ENCODE data around the gene IQSEC1.
A peak's percentile ranks its signal among the peaks of the same experiment; 100 is the strongest.

IQSEC1 gene

DNA sequence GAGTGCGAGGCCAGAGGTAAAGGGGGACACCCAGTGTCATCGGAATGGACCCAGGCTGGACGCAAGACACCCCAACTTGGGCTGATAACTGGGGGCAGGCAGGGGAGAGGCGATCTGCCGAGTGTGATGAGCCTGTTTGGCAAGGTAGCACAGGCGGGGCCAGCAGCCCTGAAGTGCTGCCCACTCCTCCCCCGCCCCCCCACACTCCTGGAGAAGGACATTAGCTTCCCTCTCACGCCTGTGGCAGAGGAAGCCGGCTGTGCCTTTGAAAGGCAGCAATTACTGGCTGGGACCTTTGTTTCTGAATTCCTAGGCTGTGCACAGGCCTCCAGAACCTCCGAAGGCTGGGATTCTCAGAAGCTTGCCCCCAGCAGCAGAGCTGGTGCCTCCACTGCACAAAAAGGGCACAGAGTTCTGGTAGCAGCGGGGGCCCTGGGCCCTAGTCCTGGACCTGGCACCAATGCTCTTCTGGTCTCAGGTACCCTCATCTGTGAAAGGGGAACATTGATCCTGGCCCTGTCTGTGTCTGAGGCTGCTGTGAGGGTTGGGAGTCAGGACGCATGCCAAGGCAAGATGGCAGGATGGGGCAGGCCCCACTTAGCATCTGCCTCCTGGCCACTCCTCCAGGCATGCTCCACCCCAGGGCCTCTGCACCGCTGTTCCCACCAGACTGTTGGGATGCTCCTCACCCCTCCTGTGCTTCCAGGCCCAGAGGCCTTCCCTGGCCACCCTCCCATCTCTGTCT lies 28.6 kb downstream of the IQSEC1 start:
- no peak overlapping the region for H3K27ac Mint-ChIP-seq
- peaks cover 37% of the 10 kb centered on the region for H3K4me1 Mint-ChIP-seq (ENCODE audit: low read depth)
- H3K9me3 Mint-ChIP-seq = no peaks in the 10 kb centered on the region
- no peaks in the 10 kb centered on the region for H3K36me3 Mint-ChIP-seq (ENCODE audit: low read depth)
- no peak overlapping the region for H3K4me3 Mint-ChIP-seq
- H3K27me3 Mint-ChIP-seq = no peaks in the 10 kb centered on the region

DNA sequence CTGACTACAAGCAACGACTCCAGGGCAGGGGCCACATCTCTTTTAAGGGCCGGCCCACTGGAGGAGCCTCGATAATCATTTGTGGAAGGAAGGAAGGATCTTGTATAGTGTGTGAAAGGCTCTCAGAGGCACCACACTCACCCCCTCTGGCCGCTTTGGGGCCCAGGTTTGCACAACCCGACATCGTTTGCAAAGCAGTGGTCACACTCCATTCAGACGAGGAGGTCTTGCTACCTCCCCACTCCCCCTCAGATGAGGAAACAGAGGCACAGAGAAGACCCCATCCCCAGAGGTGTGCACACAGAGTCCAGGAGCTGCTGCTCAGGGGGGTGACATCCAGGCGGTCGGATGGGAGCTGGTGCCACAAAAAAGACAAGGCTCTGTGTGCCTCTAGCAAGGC lies 29.6 kb downstream of the IQSEC1 start:
- Mint-ChIP-seq H3K4me1 (ENCODE audit: low read depth) (peaks cover 37% of the 10 kb centered on the region), H3K9me3 (no peaks in the 10 kb centered on the region), H3K4me3 (no peak overlapping the region), H3K27ac (peak overlapping the region; percentile 22), H3K36me3 (ENCODE audit: low read depth) (no peaks in the 10 kb centered on the region), H3K27me3 (no peaks in the 10 kb centered on the region)

DNA sequence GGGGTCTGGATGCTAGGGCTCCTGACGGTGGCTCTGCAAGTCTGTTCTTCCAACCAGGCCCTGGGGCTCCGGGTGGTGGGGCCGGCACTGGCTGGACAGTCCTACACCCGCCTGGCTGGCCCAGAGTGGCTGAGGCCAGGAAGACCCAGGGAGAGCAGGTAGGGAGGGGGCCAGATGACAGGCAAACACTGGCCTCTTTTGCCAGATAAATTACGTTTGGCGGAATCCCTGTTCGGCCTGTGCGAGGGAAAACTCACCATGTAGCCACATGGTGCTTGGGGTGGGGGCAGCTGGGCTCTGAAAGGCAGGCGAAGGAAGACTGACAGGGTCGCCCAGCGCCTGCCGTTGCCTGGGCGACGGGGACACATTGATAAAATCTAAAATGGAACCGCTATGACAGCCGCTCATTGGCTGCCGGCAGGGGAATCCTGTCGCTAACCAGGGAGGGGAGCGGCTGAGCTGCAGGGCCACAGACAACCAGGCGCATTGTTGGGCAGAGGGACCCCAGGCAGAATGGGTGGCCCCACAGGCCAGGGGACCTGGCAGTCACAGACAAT lies 30.4 kb downstream of the IQSEC1 start:
- Mint-ChIP-seq H3K36me3 (ENCODE audit: low read depth) (no peaks in the 10 kb centered on the region), H3K27me3 (no peaks in the 10 kb centered on the region), H3K27ac (no peak overlapping the region), H3K4me3 (no peak overlapping the region), H3K4me1 (ENCODE audit: low read depth) (peaks cover 31% of the 10 kb centered on the region), H3K9me3 (no peaks in the 10 kb centered on the region)

- Mint-ChIP-seq H3K9me3 (no peaks in the 10 kb centered on the region), H3K36me3 (ENCODE audit: low read depth) (no peaks in the 10 kb centered on the region), H3K27ac (no peak overlapping the region), H3K4me1 (ENCODE audit: low read depth) (peaks cover 31% of the 10 kb centered on the region), H3K4me3 (no peak overlapping the region), H3K27me3 (no peaks in the 10 kb centered on the region)
These were observed 31.0 kb downstream of the IQSEC1 start for GRCh38 chr3:13042127-13042701.

- no peaks in the 10 kb centered on the region for H3K9me3 Mint-ChIP-seq
- H3K4me1 Mint-ChIP-seq (ENCODE audit: low read depth) = peaks cover 24% of the 10 kb centered on the region
- no peak overlapping the region for H3K4me3 Mint-ChIP-seq
- no peaks in the 10 kb centered on the region for H3K36me3 Mint-ChIP-seq (ENCODE audit: low read depth)
- no peaks in the 10 kb centered on the region for H3K27me3 Mint-ChIP-seq
- H3K27ac Mint-ChIP-seq = no peak overlapping the region
These were observed 32.0 kb downstream of the IQSEC1 start for GRCh38 chr3:13041113-13041776.

GRCh38 chr3:13040361-13041074 lies 32.7 kb downstream of the IQSEC1 start:
- Mint-ChIP-seq H3K36me3 (ENCODE audit: low read depth) (no peaks in the 10 kb centered on the region), H3K27ac (peak overlapping the region; percentile 36), H3K4me3 (no peak overlapping the region), H3K4me1 (ENCODE audit: low read depth) (peaks cover 19% of the 10 kb centered on the region), H3K9me3 (no peaks in the 10 kb centered on the region), H3K27me3 (no peaks in the 10 kb centered on the region)

DNA sequence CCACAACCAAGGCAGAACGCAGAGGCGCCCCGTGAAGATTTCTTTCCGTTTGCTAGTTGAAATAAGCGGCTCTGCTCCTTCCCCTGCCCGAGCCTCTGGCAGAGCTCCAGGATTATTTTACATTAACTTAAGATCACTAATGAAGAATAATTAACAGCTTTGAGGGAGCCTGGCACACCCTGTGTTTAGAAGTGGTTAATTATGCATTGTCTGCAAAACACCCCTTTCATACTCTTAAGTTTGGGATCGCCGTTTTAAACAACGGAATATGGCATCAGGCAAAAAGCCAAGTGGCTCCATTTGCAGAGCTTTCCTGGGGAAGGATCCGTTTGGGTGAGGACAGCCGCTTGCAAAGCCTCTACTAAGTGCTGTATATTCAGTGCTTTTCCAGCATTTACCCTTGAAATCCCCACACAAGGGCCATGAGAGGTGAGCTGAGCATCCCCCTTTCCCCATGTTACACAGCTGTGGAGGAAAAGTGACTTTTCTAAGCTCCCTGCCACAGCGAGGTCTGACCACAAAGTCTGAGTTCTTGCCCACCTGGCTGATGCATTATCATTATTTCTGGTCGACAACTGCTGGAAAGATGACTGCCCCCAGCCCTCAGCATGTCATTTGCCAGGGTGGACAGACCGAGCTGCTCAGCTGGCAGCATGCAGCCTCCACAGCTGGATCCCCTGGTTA lies 33.9 kb downstream of the IQSEC1 start:
- H3K4me3 Mint-ChIP-seq = no peak overlapping the region
- peaks cover 19% of the 10 kb centered on the region for H3K4me1 Mint-ChIP-seq (ENCODE audit: low read depth)
- H3K27ac Mint-ChIP-seq = no peak overlapping the region
- H3K36me3 Mint-ChIP-seq (ENCODE audit: low read depth) = no peaks in the 10 kb centered on the region
- H3K9me3 Mint-ChIP-seq = no peaks in the 10 kb centered on the region
- no peaks in the 10 kb centered on the region for H3K27me3 Mint-ChIP-seq

DNA sequence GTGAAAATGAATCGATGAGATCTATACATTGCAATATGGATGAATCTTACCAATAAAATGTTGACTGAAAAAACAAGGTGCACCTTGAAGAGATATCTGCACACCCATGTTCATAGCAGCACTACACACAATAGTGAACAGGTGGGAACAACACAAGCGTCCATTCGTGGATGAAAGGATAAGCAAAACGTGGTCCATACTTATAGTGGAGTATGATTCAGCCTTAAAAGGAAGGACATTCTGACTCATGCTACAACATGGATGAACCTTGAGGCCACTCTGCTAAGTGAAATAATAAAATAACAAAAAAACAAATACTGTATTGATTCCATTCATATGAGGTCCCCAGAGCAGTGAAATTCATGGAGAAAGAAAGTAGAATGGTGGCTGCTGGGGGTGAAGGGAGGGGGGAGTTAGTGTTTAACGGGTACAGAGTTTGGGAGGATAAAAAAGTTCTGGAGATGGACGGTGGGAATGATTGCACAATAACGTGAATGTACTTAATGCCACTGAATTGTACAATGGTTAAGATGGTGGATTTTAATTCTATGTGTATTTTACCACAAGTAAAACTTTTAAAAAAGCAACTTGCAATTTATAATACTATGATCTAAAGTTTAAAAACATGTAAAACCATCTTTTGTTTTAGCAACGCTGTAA lies 35.6 kb downstream of the IQSEC1 start:
- H3K4me1 Mint-ChIP-seq (ENCODE audit: low read depth) = peaks cover 19% of the 10 kb centered on the region
- no peaks in the 10 kb centered on the region for H3K27me3 Mint-ChIP-seq
- H3K27ac Mint-ChIP-seq = no peak overlapping the region
- no peak overlapping the region for H3K4me3 Mint-ChIP-seq
- no peaks in the 10 kb centered on the region for H3K9me3 Mint-ChIP-seq
- no peaks in the 10 kb centered on the region for H3K36me3 Mint-ChIP-seq (ENCODE audit: low read depth)

GRCh38 chr3:13034861-13035260 lies 38.4 kb downstream of the IQSEC1 start:
- no peak overlapping the region for H3K27ac Mint-ChIP-seq
- H3K9me3 Mint-ChIP-seq = no peaks in the 10 kb centered on the region
- no peak overlapping the region for H3K4me3 Mint-ChIP-seq
- peaks cover 8% of the 10 kb centered on the region for H3K4me1 Mint-ChIP-seq (ENCODE audit: low read depth)
- no peaks in the 10 kb centered on the region for H3K36me3 Mint-ChIP-seq (ENCODE audit: low read depth)
- H3K27me3 Mint-ChIP-seq = no peaks in the 10 kb centered on the region

GRCh38 chr3:13034109-13034800 lies 39.0 kb downstream of the IQSEC1 start:
- Mint-ChIP-seq H3K27ac (no peak overlapping the region), H3K27me3 (no peaks in the 10 kb centered on the region), H3K4me3 (no peak overlapping the region), H3K4me1 (ENCODE audit: low read depth) (peaks cover 7% of the 10 kb centered on the region), H3K9me3 (no peaks in the 10 kb centered on the region), H3K36me3 (ENCODE audit: low read depth) (no peaks in the 10 kb centered on the region)

GRCh38 chr3:13032206-13032605 lies 41.0 kb downstream of the IQSEC1 start:
- H3K27ac Mint-ChIP-seq = no peak overlapping the region
- H3K27me3 Mint-ChIP-seq = no peaks in the 10 kb centered on the region
- no peaks in the 10 kb centered on the region for H3K36me3 Mint-ChIP-seq (ENCODE audit: low read depth)
- no peak overlapping the region for H3K4me3 Mint-ChIP-seq
- H3K9me3 Mint-ChIP-seq = no peaks in the 10 kb centered on the region
- peaks cover 7% of the 10 kb centered on the region for H3K4me1 Mint-ChIP-seq (ENCODE audit: low read depth)

DNA sequence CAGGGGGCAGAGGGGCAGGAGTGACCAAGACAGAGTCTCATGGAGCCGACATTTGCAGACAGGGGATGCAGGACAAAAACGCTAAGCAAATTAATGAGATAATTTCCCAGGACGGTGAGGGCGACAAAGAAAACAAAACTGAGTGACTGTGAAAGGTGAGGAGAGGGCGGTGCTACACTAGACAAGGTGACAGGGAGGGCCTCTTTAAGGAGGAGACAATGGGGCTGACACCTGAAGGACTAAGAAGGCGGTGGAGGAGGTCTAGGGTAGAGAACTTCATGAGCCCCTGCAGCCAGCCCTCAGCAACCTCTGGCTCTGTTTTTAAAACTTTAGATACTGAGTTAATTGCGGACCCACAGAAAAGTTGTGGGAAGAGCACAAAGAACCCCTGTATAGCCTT lies 41.6 kb downstream of the IQSEC1 start:
- Mint-ChIP-seq H3K4me3 (no peak overlapping the region), H3K36me3 (ENCODE audit: low read depth) (no peaks in the 10 kb centered on the region), H3K9me3 (no peaks in the 10 kb centered on the region), H3K27ac (no peak overlapping the region), H3K4me1 (ENCODE audit: low read depth) (peaks cover 7% of the 10 kb centered on the region), H3K27me3 (no peaks in the 10 kb centered on the region)

GRCh38 chr3:13030684-13031083 lies 42.5 kb downstream of the IQSEC1 start:
- H3K9me3 Mint-ChIP-seq = no peaks in the 10 kb centered on the region
- H3K27me3 Mint-ChIP-seq = no peaks in the 10 kb centered on the region
- H3K36me3 Mint-ChIP-seq (ENCODE audit: low read depth) = no peaks in the 10 kb centered on the region
- peak overlapping the region; percentile 47 for H3K27ac Mint-ChIP-seq
- H3K4me3 Mint-ChIP-seq = no peak overlapping the region
- H3K4me1 Mint-ChIP-seq (ENCODE audit: low read depth) = peaks cover 10% of the 10 kb centered on the region

All from stimulated activated naive CD8-positive, alpha-beta T cell treated with anti-CD3 and anti-CD28 coated beads, Interleukin-15, Interleukin-2, amounts not matched to agents 100 ng/mL and 50 ng/mL, for 24 hours (primary cell).